B cell (primary cell): ENCODE measurements around the gene PRKN. TPM values are rescaled to one million over a fixed set of nuclear protein-coding genes. Genes with fewer than 3 reads are reported as not detected.

Experiments
- ATAC-seq: fragments of 200-7000 bp; cut with Tn5 transposase; one replicate; pipeline ENCODE4 v1.10.0; 2021; ENCODE audit warnings: low read depth, mild to moderate bottlenecking, moderate number of reproducible peaks, moderate library complexity
- CTCF ChIA-PET: fragments of 350-600 bp; sonication (Branson Sonifier 250); formaldehyde crosslinking; loops from one replicate; lab custom pipeline; 2021; ENCODE audit warnings: antibody characterized with exemption, inconsistent platforms; lab: Charles Lee
- POLR2A ChIA-PET: fragments of 350-600 bp; sonication (Branson Sonifier 250); formaldehyde crosslinking; loops from one replicate; lab custom pipeline; 2021; ENCODE audit warnings: antibody characterized with exemption; lab: Charles Lee
- DNase-seq: peaks from one replicate; pipeline ENCODE4 v3.0.0; 2013
- H2AFZ ChIP-seq: 2 replicates; pipeline ENCODE4 v1.6.1; 2012; ENCODE audit warnings: mild to moderate bottlenecking, low read depth, low read length; ENCODE audit not compliant: insufficient read depth, poor library complexity, severe bottlenecking
- H3K27ac ChIP-seq, 2 donors: 1 replicate in 1 of 2; 2 replicates in 1 of 2; pipeline ENCODE4 v1.5.1; 2012 to 2013; ENCODE audit warnings: low read length in 2 of 2, mild to moderate bottlenecking in 2 of 2, moderate library complexity in 1 of 2
- H3K27me3 ChIP-seq, 4 experiments: fragments of 200-600 bp in 1 of 4; sonication (generic) in 1 of 4; replicated peaks in 1 of 4; 1 replicate in 2 of 4; 2 replicates in 2 of 4; pipeline versions ENCODE4 v1.6.1 to v1.7.0; 2013 to 2016; ENCODE audit warnings: low read length in 3 of 4, mild to moderate bottlenecking in 2 of 4, mixed read lengths in 1 of 4, moderate library complexity in 1 of 4; ENCODE audit not compliant: insufficient read depth in 4 of 4, control insufficient read depth in 3 of 4; ENCODE audit errors: control extremely low read depth in 1 of 4
- H3K36me3 ChIP-seq, 2 experiments: replicated peaks in 1 of 2; 1 replicate in 1 of 2; 2 replicates in 1 of 2; pipeline versions ENCODE4 v1.6.1 to v1.7.1; 2013; ENCODE audit warnings: low read length in 1 of 2; ENCODE audit not compliant: insufficient read depth in 2 of 2, control insufficient read depth in 1 of 2; ENCODE audit errors: control extremely low read depth in 1 of 2, extremely low read depth in 1 of 2
- H3K4me1 ChIP-seq, 2 donors: fragments of 200-600 bp in 1 of 2; sonication (generic) in 1 of 2; 1 replicate in 1 of 2; 2 replicates in 1 of 2; pipeline versions ENCODE4 v1.5.1 to v1.6.1; 2013 to 2017; ENCODE audit warnings: low read length in 2 of 2; ENCODE audit not compliant: control insufficient read depth in 2 of 2, insufficient read depth in 2 of 2
- H3K4me2 ChIP-seq: replicated peaks from 2 replicates; pipeline ENCODE3; 2012; ENCODE audit warnings: mild to moderate bottlenecking, low read depth, low read length; ENCODE audit not compliant: poor library complexity, severe bottlenecking
- H3K4me3 ChIP-seq, 5 experiments: fragments of 200-600 bp in 1 of 5; sonication (generic) in 1 of 5; 1 replicate in 3 of 5; 2 replicates in 2 of 5; pipeline versions ENCODE4 v1.5.1 to v1.7.0; 2011 to 2016; ENCODE audit warnings: low read length in 4 of 5, mild to moderate bottlenecking in 4 of 5, low read depth in 2 of 5, control low read depth in 1 of 5, moderate library complexity in 1 of 5; ENCODE audit not compliant: insufficient read depth in 1 of 5; ENCODE audit errors: control extremely low read depth in 1 of 5, extremely low read depth in 1 of 5
- H3K79me2 ChIP-seq: fragments of 200-600 bp; sonication (generic); one replicate; pipeline ENCODE4 v1.6.0; 2016; ENCODE audit warnings: low read length; ENCODE audit not compliant: control insufficient read depth, insufficient read depth
- H3K9ac ChIP-seq: fragments of 200-600 bp; sonication (generic); 2 replicates; pipeline ENCODE4 v1.6.1; 2017; ENCODE audit warnings: mild to moderate bottlenecking, low read length, moderate library complexity
- H3K9me3 ChIP-seq, 3 donors: one replicate each; pipeline versions ENCODE4 v1.6.1 to v1.7.1; 2013; ENCODE audit warnings: low read length in 2 of 3; ENCODE audit not compliant: control insufficient read depth in 2 of 3, insufficient read depth in 1 of 3; ENCODE audit errors: control extremely low read depth in 1 of 3
- H4K20me1 ChIP-seq: 2 replicates; pipeline ENCODE4 v1.6.0; 2012; ENCODE audit warnings: mild to moderate bottlenecking, low read length; ENCODE audit not compliant: insufficient read depth, control insufficient read depth, poor library complexity, severe bottlenecking
- H3K27ac Mint-ChIP-seq: one replicate; pipeline ENCODE4 v1.8.0; 2021; ENCODE audit warnings: mixed read lengths
- H3K27me3 Mint-ChIP-seq: one replicate; pipeline ENCODE4 v1.8.0; 2021; ENCODE audit warnings: mixed read lengths
- H3K4me1 Mint-ChIP-seq: one replicate; pipeline ENCODE4 v1.8.0; 2021; ENCODE audit warnings: mixed read lengths
- H3K4me3 Mint-ChIP-seq: one replicate; pipeline ENCODE4 v1.8.0; 2021; ENCODE audit warnings: mixed read lengths
- H3K9me3 Mint-ChIP-seq: one replicate; pipeline ENCODE4 v1.8.0; 2022; ENCODE audit warnings: mixed read lengths; ENCODE audit not compliant: insufficient read depth
- EZH2 ChIP-seq: IDR thresholded peaks from 2 replicates; pipeline ENCODE4 v1.6.1; 2012; ENCODE audit warnings: borderline replicate concordance, low read depth, mild to moderate bottlenecking, moderate library complexity, low read length; ENCODE audit not compliant: insufficient read depth, poor library complexity, severe bottlenecking
- WGBS: methylation state at CpG from one replicate; pipeline ENCODE4 v1.1.5; 2013; ENCODE audit warnings: missing lambda C conversion rate; ENCODE audit not compliant: insufficient coverage; 5-methylcytosine and 5-hydroxymethylcytosine counted together
- intact Hi-C: fragments of 100-400 bp; cut with micrococcal nuclease; formaldehyde crosslinking; loops from one replicate; pipeline ENCODE4 v1.10.0; 2022
- polyA plus RNA-seq: library from polyadenylated mRNA; depleted of rRNA; stranded (reverse); fragments of >200 nt; gene quantifications from 2 replicates; pipeline ENCODE4 v1.2.3, GENCODE V29; 2012
- total RNA-seq, 2 donors: library from RNA; stranded (reverse); fragments of 120-200 nt in 1 of 2; gene quantifications; 1 replicate in 1 of 2; 2 replicates in 1 of 2; pipeline versions ENCODE4 v1.2.3 to v1.2.4, GENCODE V29; 2013 to 2022
- TF ChIP-seq, protein P1 (sequence below): fragments of 200-600 bp; IDR thresholded peaks from one replicate; pipeline ENCODE4 v1.8.0; 2022; ENCODE audit warnings: antibody characterized with exemption, mild to moderate bottlenecking

The PRKN gene
- total and polyA plus RNA-seq, 2 donors (not counting 1 experiment from before 2014, with no cell fraction given), result 1.6 to 6.2 TPM

DNA sequence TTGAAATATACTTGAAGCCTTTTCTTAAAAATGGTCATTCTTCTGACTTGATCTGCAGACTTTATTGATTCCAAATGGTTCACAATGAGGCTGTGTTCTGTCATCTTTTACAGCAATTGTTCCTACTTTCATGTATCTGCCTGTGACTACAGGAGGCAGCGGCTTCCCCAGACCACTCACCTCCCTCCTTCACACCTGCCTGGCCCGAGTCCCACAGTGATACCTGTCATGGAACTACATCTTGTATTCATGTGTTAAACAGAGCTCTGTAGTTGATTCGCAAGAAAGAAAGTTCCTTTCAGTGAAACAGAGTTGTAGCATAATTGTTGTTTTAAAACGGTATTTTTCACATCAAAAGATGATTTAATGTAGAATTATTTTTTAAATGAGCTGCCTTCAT, 780.2 kb downstream of the PRKN start:
- TF ChIP-seq EZH2, result no peak
- TF ChIP-seq, protein P1, sequence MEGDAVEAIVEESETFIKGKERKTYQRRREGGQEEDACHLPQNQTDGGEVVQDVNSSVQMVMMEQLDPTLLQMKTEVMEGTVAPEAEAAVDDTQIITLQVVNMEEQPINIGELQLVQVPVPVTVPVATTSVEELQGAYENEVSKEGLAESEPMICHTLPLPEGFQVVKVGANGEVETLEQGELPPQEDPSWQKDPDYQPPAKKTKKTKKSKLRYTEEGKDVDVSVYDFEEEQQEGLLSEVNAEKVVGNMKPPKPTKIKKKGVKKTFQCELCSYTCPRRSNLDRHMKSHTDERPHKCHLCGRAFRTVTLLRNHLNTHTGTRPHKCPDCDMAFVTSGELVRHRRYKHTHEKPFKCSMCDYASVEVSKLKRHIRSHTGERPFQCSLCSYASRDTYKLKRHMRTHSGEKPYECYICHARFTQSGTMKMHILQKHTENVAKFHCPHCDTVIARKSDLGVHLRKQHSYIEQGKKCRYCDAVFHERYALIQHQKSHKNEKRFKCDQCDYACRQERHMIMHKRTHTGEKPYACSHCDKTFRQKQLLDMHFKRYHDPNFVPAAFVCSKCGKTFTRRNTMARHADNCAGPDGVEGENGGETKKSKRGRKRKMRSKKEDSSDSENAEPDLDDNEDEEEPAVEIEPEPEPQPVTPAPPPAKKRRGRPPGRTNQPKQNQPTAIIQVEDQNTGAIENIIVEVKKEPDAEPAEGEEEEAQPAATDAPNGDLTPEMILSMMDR, result no peak
- peaks cover 0 to 7% (median 0%) of the 10 kb centered on the region in 3 donors for H3K9me3 ChIP-seq
- intact Hi-C loops, result no loop called here
- no peaks in the 10 kb centered on the region for H3K4me1 ChIP-seq
- Mint-ChIP-seq H3K9me3 (no peaks in the 10 kb centered on the region), H3K27me3 (no peaks in the 10 kb centered on the region), H3K27ac (no peak overlapping the region), H3K4me1 (no peaks in the 10 kb centered on the region), H3K4me3 (no peak overlapping the region)
- H3K79me2 ChIP-seq, result no peaks in the 10 kb centered on the region
- no peak overlapping the region for H3K4me3 ChIP-seq
- no peak overlapping the region for H3K4me2 ChIP-seq
- no peak overlapping the region for H3K9ac ChIP-seq
- no peaks in the 10 kb centered on the region for H3K36me3 ChIP-seq
- no peaks in the 10 kb centered on the region for H3K27me3 ChIP-seq
- ATAC-seq (no peak), DNase-seq (no peak)
- no peak overlapping the region for H2AFZ ChIP-seq
- ChIA-PET POLR2A (no interaction called here), CTCF (no interaction called here)
- H4K20me1 ChIP-seq, result no peaks in the 10 kb centered on the region
- no peak overlapping the region for H3K27ac ChIP-seq
- 100% methylated on average over 1 of the region's 4 CpGs for WGBS

- no CpG with 5 or more reads among the region's 3 CpGs for WGBS
- H3K9ac ChIP-seq, result no peak overlapping the region
- Mint-ChIP-seq H3K27ac (no peak overlapping the region), H3K4me1 (no peaks in the 10 kb centered on the region), H3K9me3 (no peaks in the 10 kb centered on the region), H3K4me3 (no peak overlapping the region), H3K27me3 (no peaks in the 10 kb centered on the region)
- H3K27ac ChIP-seq, result no peak overlapping the region
- no peaks in the 10 kb centered on the region for H3K79me2 ChIP-seq
- ChIA-PET CTCF (no interaction called here), POLR2A (no interaction called here)
- H4K20me1 ChIP-seq, result no peaks in the 10 kb centered on the region
- ATAC-seq (no peak), DNase-seq (no peak)
- no peak overlapping the region for H2AFZ ChIP-seq
- H3K4me1 ChIP-seq, result no peaks in the 10 kb centered on the region
- H3K27me3 ChIP-seq, result no peaks in the 10 kb centered on the region
- intact Hi-C loops, result no loop called here
- H3K36me3 ChIP-seq, result no peaks in the 10 kb centered on the region
- no peak overlapping the region for H3K4me3 ChIP-seq
- TF ChIP-seq, protein P1, result no peak
- TF ChIP-seq EZH2, result no peak
- H3K9me3 ChIP-seq, result peaks cover 0 to 7% (median 0%) of the 10 kb centered on the region in 3 donors
- no peak overlapping the region for H3K4me2 ChIP-seq
Observed at GRCh38 chr6:161946461-161946860, 781.1 kb downstream of the PRKN start.
